Left ventricle myocardium inferior (tissue), 1 donor: Measurements from ENCODE around the gene CWC22. TPM values are rescaled to one million over a fixed set of nuclear protein-coding genes. Genes with fewer than 3 reads are reported as not detected.

Source experiments
- DNase-seq: peaks from one replicate; pipeline ENCODE4 v3.0.0-alpha.2; 2020
- H3K27ac ChIP-seq: fragments of 200-600 bp; replicated peaks from 2 replicates; pipeline ENCODE4 v1.8.0; 2021
- H3K27me3 ChIP-seq: fragments of 200-600 bp; 2 replicates; pipeline ENCODE4 v1.8.0; 2021; ENCODE audit warnings: low read depth
- H3K36me3 ChIP-seq: fragments of 200-600 bp; 2 replicates; pipeline ENCODE4 v1.8.0; 2021
- H3K4me1 ChIP-seq: fragments of 200-600 bp; 2 replicates; pipeline ENCODE4 v1.8.0; 2021
- H3K4me3 ChIP-seq: fragments of 200-600 bp; 2 replicates; pipeline ENCODE4 v1.8.0; 2021; ENCODE audit warnings: mild to moderate bottlenecking, moderate library complexity
- H3K9me3 ChIP-seq: fragments of 200-600 bp; replicated peaks from 2 replicates; pipeline ENCODE4 v1.8.0; 2021
- intact Hi-C: fragments of 100-400 bp; cut with micrococcal nuclease; formaldehyde crosslinking; loops from one replicate; pipeline ENCODE4 v1.11.0; 2022
- total RNA-seq: library from RNA; stranded (reverse); fragmentation: NEBNext Ultra II Directional; extraction: Animal tissue kit (Norgen Biotek cat#: 25700); gene quantifications from one replicate; pipeline ENCODE4 v1.2.1, GENCODE V29; 2021
- TF ChIP-seq, protein P1 (sequence below): fragments of 200-600 bp; IDR thresholded peaks from 2 replicates; pipeline ENCODE4 v1.8.0; 2021; ENCODE audit warnings: antibody characterized with exemption, mild to moderate bottlenecking, borderline replicate concordance
- donor health status: DM: no; HTN: yes; CAD: no; lungs with severe emphysema.

CWC22 gene
- total RNA-seq, 1 donor from 2014 or later, result 12.0 TPM

DNA sequence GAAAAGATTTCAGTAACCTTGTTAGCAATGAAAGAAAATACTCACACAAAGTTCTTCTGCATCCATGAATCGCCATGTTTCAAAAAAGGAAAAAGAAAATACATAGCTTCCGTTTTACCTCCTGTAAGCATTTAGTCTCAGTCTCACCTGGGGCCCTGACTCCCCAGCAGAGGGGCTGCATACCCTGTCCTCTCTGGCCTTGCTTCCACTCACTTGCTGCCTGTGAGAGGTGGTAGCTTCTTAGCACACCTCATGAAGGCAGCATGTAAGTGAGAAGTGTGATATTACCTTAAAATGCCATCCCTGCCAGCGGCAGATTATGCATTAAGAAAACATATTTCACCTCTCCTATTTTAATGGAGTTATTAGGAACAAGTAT is 96.4 kb downstream of the CWC22 start:
- Histone ChIP-seq H3K27me3 (no peaks in the 10 kb centered on the region), H3K4me1 (no peaks in the 10 kb centered on the region), H3K27ac (no peak overlapping the region), H3K36me3 (no peaks in the 10 kb centered on the region), H3K4me3 (no peak overlapping the region), H3K9me3 (no peaks in the 10 kb centered on the region)
- TF ChIP-seq, protein P1, sequence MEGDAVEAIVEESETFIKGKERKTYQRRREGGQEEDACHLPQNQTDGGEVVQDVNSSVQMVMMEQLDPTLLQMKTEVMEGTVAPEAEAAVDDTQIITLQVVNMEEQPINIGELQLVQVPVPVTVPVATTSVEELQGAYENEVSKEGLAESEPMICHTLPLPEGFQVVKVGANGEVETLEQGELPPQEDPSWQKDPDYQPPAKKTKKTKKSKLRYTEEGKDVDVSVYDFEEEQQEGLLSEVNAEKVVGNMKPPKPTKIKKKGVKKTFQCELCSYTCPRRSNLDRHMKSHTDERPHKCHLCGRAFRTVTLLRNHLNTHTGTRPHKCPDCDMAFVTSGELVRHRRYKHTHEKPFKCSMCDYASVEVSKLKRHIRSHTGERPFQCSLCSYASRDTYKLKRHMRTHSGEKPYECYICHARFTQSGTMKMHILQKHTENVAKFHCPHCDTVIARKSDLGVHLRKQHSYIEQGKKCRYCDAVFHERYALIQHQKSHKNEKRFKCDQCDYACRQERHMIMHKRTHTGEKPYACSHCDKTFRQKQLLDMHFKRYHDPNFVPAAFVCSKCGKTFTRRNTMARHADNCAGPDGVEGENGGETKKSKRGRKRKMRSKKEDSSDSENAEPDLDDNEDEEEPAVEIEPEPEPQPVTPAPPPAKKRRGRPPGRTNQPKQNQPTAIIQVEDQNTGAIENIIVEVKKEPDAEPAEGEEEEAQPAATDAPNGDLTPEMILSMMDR, result no peak
- intact Hi-C loops, result no loop called here
- DNase-seq, result no peak

GRCh38 chr2:179909845-179910734 is 97.0 kb downstream of the CWC22 start:
- DNase-seq, result no peak
- Histone ChIP-seq H3K27ac (no peak overlapping the region), H3K4me3 (no peak overlapping the region), H3K27me3 (no peaks in the 10 kb centered on the region), H3K9me3 (no peaks in the 10 kb centered on the region), H3K4me1 (no peaks in the 10 kb centered on the region), H3K36me3 (no peaks in the 10 kb centered on the region)
- TF ChIP-seq, protein P1, result no peak
- intact Hi-C loops, result no loop called here

GRCh38 chr2:179900655-179901054 is 106.4 kb downstream of the CWC22 start:
- peaks cover 13% of the 10 kb centered on the region for H3K9me3 ChIP-seq
- H3K27ac ChIP-seq, result no peak overlapping the region
- H3K4me1 ChIP-seq, result no peaks in the 10 kb centered on the region
- DNase-seq, result no peak
- no peaks in the 10 kb centered on the region for H3K27me3 ChIP-seq
- intact Hi-C loops, result no loop called here
- no peak overlapping the region for H3K4me3 ChIP-seq
- TF ChIP-seq, protein P1, result no peak
- H3K36me3 ChIP-seq, result no peaks in the 10 kb centered on the region

GRCh38 chr2:179899666-179900065 is 107.4 kb downstream of the CWC22 start:
- TF ChIP-seq, protein P1, result no peak
- no peak overlapping the region for H3K27ac ChIP-seq
- H3K36me3 ChIP-seq, result no peaks in the 10 kb centered on the region
- H3K4me3 ChIP-seq, result no peak overlapping the region
- intact Hi-C loops, result no loop called here
- H3K27me3 ChIP-seq, result no peaks in the 10 kb centered on the region
- H3K9me3 ChIP-seq, result peaks cover 13% of the 10 kb centered on the region
- DNase-seq, result no peak
- no peaks in the 10 kb centered on the region for H3K4me1 ChIP-seq

- H3K4me3 ChIP-seq, result no peak overlapping the region
- intact Hi-C loops, result no loop called here
- DNase-seq, result no peak
- no peak overlapping the region for H3K27ac ChIP-seq
- no peaks in the 10 kb centered on the region for H3K36me3 ChIP-seq
- TF ChIP-seq, protein P1, result no peak
- no peaks in the 10 kb centered on the region for H3K4me1 ChIP-seq
- no peaks in the 10 kb centered on the region for H3K27me3 ChIP-seq
- peaks cover 8% of the 10 kb centered on the region for H3K9me3 ChIP-seq
Measured at GRCh38 chr2:179898873-179899272, 108.2 kb downstream of the CWC22 start.

Other genes with a start within 250 kb of the CWC22 start
- 0.14 TPM for gene ZNF385B, start 145.7 kb downstream of the CWC22 start, total RNA-seq